ENCODE measurements around the gene RIC8B. TPM values are rescaled to one million over a fixed set of nuclear protein-coding genes. Genes with fewer than 3 reads are reported as not detected.

RIC8B gene
- total RNA-seq, 2 donors from 2014 or later: 19.6 to 23.3 TPM

DNA sequence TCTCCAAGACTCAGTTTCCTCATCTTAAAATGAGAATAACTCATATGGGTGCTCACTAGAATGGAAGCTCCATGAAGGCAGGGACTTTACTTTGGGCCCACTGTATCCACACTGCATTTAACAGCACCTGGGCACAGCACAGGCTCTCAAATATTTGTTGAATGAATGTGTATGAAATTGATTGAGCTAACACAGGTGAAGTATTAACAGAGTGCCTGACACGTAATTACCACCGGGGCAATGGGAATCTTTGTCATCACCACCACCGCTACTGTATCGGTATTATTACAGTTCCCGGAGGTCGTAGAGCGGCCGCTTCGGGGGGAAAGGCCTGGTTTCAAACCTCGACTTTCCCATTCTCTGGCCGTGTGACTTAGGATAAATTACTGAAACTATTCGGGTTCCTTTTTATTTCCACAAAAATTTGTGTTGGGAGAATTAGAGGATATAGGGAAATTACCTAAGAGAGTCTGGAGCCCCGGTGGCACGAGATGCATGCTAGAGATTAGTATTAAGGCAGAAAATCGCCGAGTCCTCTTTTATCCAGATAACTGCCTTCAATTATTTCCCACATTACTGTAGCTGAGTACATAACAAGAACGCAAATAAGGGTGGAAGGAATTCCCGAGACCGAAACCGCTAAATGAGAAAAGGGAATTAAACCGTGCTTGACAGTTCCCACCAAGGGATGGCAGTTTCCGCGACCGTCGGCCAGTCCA is 1.0 kb upstream of the RIC8B start:
- H3K36me3 ChIP-seq (ENCODE audit: control insufficient read depth, insufficient read depth, low read length): no peaks in the 10 kb centered on the region

DNA sequence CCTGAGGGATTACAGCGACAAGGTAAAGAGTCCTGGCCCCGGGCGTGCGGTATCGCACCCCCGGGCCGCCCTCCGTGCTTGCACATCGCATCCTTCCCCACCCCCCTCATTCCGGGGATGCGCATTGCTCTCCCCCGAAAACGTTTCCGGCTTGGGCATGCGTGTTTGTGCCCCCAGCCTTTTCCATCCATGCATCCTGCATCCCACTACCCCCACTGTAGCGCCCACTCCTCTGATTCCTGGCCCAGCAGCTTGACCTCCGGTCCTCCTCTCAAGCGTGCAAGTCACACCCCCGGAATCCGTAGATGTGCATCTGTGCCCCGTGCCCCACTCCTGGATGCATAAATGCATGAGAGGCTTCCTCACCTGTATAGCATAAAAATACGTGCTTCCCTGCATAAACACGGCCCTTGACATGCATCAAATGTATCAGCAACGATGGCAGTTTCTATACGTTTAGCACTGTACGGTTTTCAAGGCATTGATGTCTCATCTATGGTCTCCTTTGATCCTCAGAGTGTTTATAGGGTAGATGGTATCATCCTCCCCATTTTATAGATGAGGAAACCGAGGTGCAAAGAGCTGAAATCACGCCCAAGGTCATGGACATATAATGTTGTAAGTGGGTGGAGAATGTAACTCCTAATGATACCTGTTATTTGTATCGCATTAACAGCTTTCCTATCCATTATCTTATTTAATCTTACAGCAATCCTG is 484 bp downstream of the RIC8B start:
- Mint-ChIP-seq H3K9me3 (no peaks in the 10 kb centered on the region), H3K4me1 (peaks cover 25% of the 10 kb centered on the region), H3K4me3 (peak overlapping the region; percentile 95), H3K36me3 (ENCODE audit: low read depth) (no peaks in the 10 kb centered on the region), H3K27me3 (ENCODE audit: insufficient read depth) (no peaks in the 10 kb centered on the region), H3K27ac (peak overlapping the region; percentile 99)
- Histone ChIP-seq H3K36me3 (ENCODE audit: control insufficient read depth, insufficient read depth, low read length) (no peaks in the 10 kb centered on the region), H3K27ac (ENCODE audit: low read depth, low read length) (peak overlapping the region; percentile 97), H3K27me3 (ENCODE audit: control insufficient read depth, insufficient read depth, low read length, poor library complexity, severe bottlenecking) (no peaks in the 10 kb centered on the region), H3K9me3 (ENCODE audit: control insufficient read depth, low read length) (no peaks in the 10 kb centered on the region), H3K4me3 (ENCODE audit: low read length) (peak overlapping the region; percentile 97), H3K4me1 (ENCODE audit: control insufficient read depth, insufficient read depth, low read length) (no peaks in the 10 kb centered on the region), H3K9ac (ENCODE audit: extremely low read depth, low read length, poor library complexity, severe bottlenecking) (peak overlapping the region; percentile 70)
- DNase-seq: no peak
- TF ChIP-seq, protein P1, sequence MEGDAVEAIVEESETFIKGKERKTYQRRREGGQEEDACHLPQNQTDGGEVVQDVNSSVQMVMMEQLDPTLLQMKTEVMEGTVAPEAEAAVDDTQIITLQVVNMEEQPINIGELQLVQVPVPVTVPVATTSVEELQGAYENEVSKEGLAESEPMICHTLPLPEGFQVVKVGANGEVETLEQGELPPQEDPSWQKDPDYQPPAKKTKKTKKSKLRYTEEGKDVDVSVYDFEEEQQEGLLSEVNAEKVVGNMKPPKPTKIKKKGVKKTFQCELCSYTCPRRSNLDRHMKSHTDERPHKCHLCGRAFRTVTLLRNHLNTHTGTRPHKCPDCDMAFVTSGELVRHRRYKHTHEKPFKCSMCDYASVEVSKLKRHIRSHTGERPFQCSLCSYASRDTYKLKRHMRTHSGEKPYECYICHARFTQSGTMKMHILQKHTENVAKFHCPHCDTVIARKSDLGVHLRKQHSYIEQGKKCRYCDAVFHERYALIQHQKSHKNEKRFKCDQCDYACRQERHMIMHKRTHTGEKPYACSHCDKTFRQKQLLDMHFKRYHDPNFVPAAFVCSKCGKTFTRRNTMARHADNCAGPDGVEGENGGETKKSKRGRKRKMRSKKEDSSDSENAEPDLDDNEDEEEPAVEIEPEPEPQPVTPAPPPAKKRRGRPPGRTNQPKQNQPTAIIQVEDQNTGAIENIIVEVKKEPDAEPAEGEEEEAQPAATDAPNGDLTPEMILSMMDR (conservative IDR thresholded peaks at IDR 0.05): no peak
- 3 to 6% methylated on average over 18 to 29 of the region's 29 CpGs for WGBS, 2 experiments (ENCODE audit: insufficient coverage in 1 of 2, insufficient read length in 1 of 2)

More for the DNA sequence above, 1.0 kb upstream of the RIC8B start:
- peak overlapping the region; percentile 97 for H3K4me3 ChIP-seq (ENCODE audit: low read length)
- no peak for DNase-seq
- peak overlapping the region; percentile 70 for H3K9ac ChIP-seq (ENCODE audit: extremely low read depth, low read length, poor library complexity, severe bottlenecking)
- peak overlapping the region; percentile 90 for H3K27ac ChIP-seq (ENCODE audit: low read depth, low read length)
- 55 to 74% methylated on average over 16 to 25 of the region's 25 CpGs for WGBS, 2 experiments (ENCODE audit: insufficient coverage in 1 of 2, insufficient read length in 1 of 2)
- Mint-ChIP-seq H3K4me3 (peak overlapping the region; percentile 95), H3K27ac (peak overlapping the region; percentile 99), H3K36me3 (ENCODE audit: low read depth) (no peaks in the 10 kb centered on the region), H3K4me1 (peaks cover 36% of the 10 kb centered on the region), H3K9me3 (no peaks in the 10 kb centered on the region), H3K27me3 (ENCODE audit: insufficient read depth) (no peaks in the 10 kb centered on the region)
- H3K9me3 ChIP-seq (ENCODE audit: control insufficient read depth, low read length): no peaks in the 10 kb centered on the region
- TF ChIP-seq, protein P1 (conservative IDR thresholded peaks at IDR 0.05): no peak
- H3K27me3 ChIP-seq (ENCODE audit: control insufficient read depth, insufficient read depth, low read length, poor library complexity, severe bottlenecking): no peaks in the 10 kb centered on the region
- H3K4me1 ChIP-seq (ENCODE audit: control insufficient read depth, insufficient read depth, low read length): peaks cover 12% of the 10 kb centered on the region

DNA sequence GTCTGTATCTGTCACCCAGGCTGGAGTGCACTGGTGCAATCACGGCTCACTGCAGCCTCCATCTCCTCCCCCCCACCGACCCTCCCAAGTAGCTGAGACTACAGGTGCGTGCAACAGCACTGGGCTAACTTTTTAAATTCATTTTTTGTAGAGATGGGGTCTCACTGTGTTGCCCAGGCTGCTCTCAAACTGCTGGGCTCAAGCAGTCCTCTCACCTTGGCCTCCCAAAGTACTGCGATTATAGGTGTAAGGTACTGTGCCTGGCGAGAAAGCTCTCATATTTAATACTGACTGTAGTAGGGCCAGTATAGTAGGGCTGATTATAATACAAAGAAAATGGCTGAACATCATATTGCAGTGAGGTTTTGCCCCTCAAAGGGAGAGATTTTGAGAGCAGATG is 2.4 kb downstream of the RIC8B start:
- Histone ChIP-seq H3K4me1 (ENCODE audit: control insufficient read depth, insufficient read depth, low read length) (no peaks in the 10 kb centered on the region), H3K27me3 (ENCODE audit: control insufficient read depth, insufficient read depth, low read length, poor library complexity, severe bottlenecking) (no peaks in the 10 kb centered on the region), H3K4me3 (ENCODE audit: low read length) (no peak overlapping the region), H3K27ac (ENCODE audit: low read depth, low read length) (no peak overlapping the region), H3K9me3 (ENCODE audit: control insufficient read depth, low read length) (no peaks in the 10 kb centered on the region), H3K9ac (ENCODE audit: extremely low read depth, low read length, poor library complexity, severe bottlenecking) (no peak overlapping the region), H3K36me3 (ENCODE audit: control insufficient read depth, insufficient read depth, low read length) (no peaks in the 10 kb centered on the region)
- TF ChIP-seq, protein P1 (conservative IDR thresholded peaks at IDR 0.05): no peak
- no peak for DNase-seq
- peaks cover 29% of the 10 kb centered on the region for H3K4me1 Mint-ChIP-seq
- 93 to 99% methylated on average over 4 to 5 of the region's 5 CpGs for WGBS, 2 experiments (ENCODE audit: insufficient coverage in 1 of 2, insufficient read length in 1 of 2)
- no peak overlapping the region for H3K27ac Mint-ChIP-seq
- no peaks in the 10 kb centered on the region for H3K36me3 Mint-ChIP-seq (ENCODE audit: low read depth)
- H3K4me3 Mint-ChIP-seq: no peak overlapping the region
- H3K27me3 Mint-ChIP-seq (ENCODE audit: insufficient read depth): no peaks in the 10 kb centered on the region
- H3K9me3 Mint-ChIP-seq: no peaks in the 10 kb centered on the region

Data from endodermal cell (in vitro differentiated cells).